Activated naive CD8-positive, alpha-beta T cell treated with anti-CD3 and anti-CD28 coated beads, Interleukin-2, amount 10 ng/mL, durations not matched to agents 7 days and 5 days (primary cell): ENCODE measurements around the gene OPN4. TPM values are rescaled to one million over a fixed set of nuclear protein-coding genes. Genes with fewer than 3 reads are reported as not detected.

Experiments
- ATAC-seq: fragments of 150-1000 bp; cut with Tn5 transposase; one replicate; pipeline ENCODE4 v1.10.0; 2021; ENCODE audit warnings: low read depth, moderate library complexity
- POLR2A ChIA-PET: fragments of 350-600 bp; sonication (Branson Sonifier 250); formaldehyde crosslinking; loops from one replicate; lab custom pipeline; 2021; ENCODE audit warnings: antibody characterized with exemption; lab: Charles Lee
- DNase-seq: peaks from one replicate; pipeline ENCODE4 v3.0.0; 2021
- H3K27ac Mint-ChIP-seq: one replicate; pipeline ENCODE4 v1.8.0; 2022; ENCODE audit warnings: mild to moderate bottlenecking, mixed read lengths
- H3K27me3 Mint-ChIP-seq: one replicate; pipeline ENCODE4 v1.8.0; 2022; ENCODE audit warnings: mild to moderate bottlenecking, moderate library complexity, mixed read lengths
- H3K36me3 Mint-ChIP-seq: one replicate; pipeline ENCODE4 v1.8.0; 2021; ENCODE audit warnings: mild to moderate bottlenecking, mixed read lengths
- H3K4me1 Mint-ChIP-seq: one replicate; pipeline ENCODE4 v1.8.0; 2021; ENCODE audit warnings: mixed read lengths
- H3K4me3 Mint-ChIP-seq: one replicate; pipeline ENCODE4 v1.8.0; 2022; ENCODE audit warnings: mild to moderate bottlenecking, moderate library complexity, mixed read lengths
- H3K9me3 Mint-ChIP-seq: one replicate; pipeline ENCODE4 v1.8.0; 2021; ENCODE audit warnings: mixed read lengths
- total RNA-seq, 2 experiments: library from RNA; stranded (reverse); gene quantifications; one replicate each; pipeline ENCODE4 v1.2.3, GENCODE V29; 2021

OPN4 gene
- total RNA-seq, 2 experiments from 2014 or later: not detected

DNA sequence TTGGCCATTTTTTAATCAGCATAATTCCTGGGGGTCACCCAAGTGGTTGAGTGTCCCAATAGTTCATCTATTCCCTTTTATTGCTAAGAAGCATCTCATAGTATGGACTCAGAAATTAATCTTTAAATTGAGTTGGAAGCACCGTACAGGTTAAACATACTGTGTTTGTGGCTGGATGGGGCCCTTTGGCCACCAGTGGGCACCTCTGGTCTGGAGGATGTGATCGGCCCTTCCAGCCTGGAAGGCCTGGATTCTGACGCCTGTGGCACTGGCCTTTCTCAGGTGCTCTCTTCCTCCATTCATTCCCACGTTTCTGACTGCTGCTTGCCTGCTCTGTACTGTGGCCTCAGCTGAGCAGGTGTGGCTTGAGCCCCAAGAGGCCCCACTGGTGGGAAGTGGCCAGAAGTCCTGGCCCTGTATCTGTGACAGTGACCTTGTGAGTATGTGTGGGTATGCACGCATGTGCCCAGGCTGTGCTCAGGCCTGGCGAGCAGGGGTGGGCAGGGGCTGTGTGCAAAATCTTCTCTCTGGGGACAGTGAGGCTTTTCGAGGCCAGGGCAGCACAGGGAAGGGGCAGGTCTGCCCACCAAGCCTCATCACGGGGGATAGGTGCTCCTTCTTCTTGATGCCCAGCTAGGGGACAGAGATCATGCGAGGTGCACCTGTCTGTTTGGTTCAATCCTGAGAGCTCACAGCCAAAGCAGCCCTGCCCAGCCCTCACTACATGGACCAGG lies 44.0 kb downstream of the OPN4 start:
- Mint-ChIP-seq H3K36me3 (no peaks in the 10 kb centered on the region), H3K9me3 (no peaks in the 10 kb centered on the region), H3K27me3 (no peaks in the 10 kb centered on the region), H3K4me1 (no peaks in the 10 kb centered on the region), H3K27ac (no peak overlapping the region), H3K4me3 (no peak overlapping the region)
- DNase-seq (no peak), ATAC-seq (no peak)
- POLR2A ChIA-PET: no interaction called here

DNA sequence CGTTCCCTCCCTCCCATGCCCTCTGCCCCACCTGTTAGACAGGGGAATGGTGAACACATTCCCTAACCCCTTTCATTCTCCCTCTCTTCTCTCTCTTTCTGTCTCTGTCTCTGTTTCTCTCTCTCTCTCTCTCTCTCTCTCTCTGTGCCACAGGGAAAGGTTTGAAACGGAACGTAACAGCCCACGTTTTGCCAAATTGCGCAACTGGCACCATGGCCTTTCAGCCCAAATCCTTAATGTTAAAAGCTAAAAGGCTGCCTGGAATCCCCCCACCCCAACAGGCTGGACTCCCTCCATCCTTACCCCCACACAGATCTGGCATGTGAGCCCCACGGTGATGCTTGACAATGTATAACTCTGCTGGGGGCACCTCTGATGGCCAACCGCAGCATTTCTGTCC lies 44.8 kb downstream of the OPN4 start:
- Mint-ChIP-seq H3K36me3 (no peaks in the 10 kb centered on the region), H3K27ac (no peak overlapping the region), H3K4me1 (no peaks in the 10 kb centered on the region), H3K9me3 (no peaks in the 10 kb centered on the region), H3K4me3 (no peak overlapping the region), H3K27me3 (no peaks in the 10 kb centered on the region)
- ATAC-seq (no peak), DNase-seq (no peak)
- POLR2A ChIA-PET: no interaction called here

DNA sequence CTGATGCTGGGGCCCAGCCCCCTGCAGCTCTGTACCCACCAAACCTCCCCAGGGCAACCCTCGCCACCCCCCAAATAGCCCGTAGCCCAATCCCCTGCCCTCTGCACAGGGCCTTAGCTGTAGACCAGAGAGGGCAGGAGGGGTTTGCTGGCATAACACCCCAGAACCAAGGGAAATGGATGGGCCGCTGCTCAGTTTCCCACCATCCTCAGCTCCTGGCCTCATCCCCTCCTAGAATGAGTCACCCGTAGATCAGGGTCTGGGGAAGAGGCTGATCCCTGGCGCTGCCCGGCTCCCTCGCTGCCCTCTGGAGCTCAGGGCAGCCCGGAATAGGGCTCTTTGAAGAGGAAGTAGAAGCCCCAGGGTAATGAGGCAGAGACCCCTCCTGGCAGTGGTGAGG lies 45.2 kb downstream of the OPN4 start:
- Mint-ChIP-seq H3K4me3 (no peak overlapping the region), H3K27ac (no peak overlapping the region), H3K4me1 (no peaks in the 10 kb centered on the region), H3K27me3 (no peaks in the 10 kb centered on the region), H3K9me3 (no peaks in the 10 kb centered on the region), H3K36me3 (no peaks in the 10 kb centered on the region)
- POLR2A ChIA-PET: interaction anchor here (0.8 kb wide), 1 partner anchor 12 kb away, joined by 3 read pairs; no protein-coding TSS in a partner anchor
- no peak for DNase-seq
- ATAC-seq: no peak

DNA sequence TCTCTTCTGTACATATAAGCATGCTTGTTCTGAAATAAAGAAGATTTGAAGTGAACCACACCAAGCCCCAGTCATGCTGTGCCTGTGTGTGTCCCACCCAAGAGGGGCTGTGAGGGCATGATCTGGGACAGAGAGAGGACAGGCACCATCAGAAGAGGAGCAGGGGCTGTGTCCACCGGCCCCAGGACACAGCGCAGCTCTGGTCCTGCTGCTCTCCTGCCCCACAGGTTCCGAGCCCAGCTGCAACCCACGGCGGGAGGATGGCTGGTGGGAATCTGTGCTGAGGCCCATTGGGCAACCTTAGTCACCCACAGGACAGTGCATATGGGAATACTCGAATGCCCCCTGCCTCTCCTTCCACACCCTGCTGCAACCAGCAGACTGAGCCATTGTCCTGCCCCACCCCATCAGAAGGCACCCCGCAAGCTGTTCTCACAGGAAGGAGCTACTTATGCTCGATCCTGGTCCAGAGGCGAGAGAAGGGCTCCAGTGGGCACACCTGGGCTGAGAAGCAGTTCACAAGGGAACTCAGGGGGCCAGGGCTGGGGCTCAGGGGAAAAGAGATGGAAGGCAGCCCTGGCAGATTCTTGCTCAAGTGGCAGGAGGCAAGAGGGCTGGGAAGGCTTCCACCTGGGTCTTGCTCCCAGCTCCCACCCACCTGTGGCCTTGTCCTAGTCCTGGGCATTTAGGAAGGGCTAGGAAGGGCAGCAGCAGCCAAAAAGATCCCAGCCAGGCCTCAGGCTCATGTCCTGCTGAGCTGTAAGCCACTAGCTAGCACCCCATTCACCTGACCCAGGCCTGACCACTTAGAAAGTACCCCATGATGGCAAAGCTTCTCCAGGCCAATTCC lies 45.9 kb downstream of the OPN4 start:
- Mint-ChIP-seq H3K27ac (no peak overlapping the region), H3K27me3 (no peaks in the 10 kb centered on the region), H3K9me3 (no peaks in the 10 kb centered on the region), H3K4me1 (no peaks in the 10 kb centered on the region), H3K4me3 (no peak overlapping the region), H3K36me3 (no peaks in the 10 kb centered on the region)
- ATAC-seq (no peak), DNase-seq (no peak)
- POLR2A ChIA-PET: interaction anchor here (0.8 kb wide), 1 partner anchor 11 kb away, joined by 3 read pairs; no protein-coding TSS in a partner anchor

DNA sequence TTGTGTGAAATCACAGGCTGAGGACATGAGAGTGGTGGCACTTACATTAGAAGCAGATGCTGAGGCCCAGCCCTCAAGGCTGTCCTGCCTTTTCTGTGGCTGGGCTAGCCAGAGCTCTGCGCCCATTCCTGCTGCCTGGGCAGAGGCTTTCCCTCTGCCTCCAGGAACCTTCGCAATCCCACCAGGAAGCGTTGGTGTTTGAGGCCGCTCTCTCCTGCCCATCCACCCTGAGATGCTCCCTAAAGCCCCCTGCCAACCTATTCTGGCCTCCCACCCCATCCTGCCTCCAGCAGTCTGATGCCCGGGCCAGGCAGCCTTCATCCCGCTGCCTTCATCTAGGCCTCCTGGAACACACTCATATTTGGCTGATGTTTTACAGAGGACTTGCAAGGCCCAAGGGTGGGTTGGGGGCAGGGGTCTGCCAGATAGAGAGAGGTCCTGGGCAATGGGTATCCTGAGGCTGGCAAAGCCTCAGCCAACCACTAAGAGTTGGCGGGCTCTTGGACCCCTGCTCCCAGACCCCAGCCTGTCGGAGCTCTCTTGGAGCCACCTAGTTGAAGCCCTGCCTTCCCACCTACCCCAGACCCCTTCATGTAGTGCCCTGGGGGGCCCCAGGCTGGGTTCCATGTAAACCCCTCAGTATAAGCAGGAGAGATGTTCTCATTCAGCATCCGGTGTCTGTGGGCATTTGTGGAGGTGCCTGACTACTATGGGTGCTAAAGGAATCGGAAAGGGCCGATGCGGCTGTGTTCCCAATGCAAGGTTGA lies 46.7 kb downstream of the OPN4 start:
- DNase-seq (no peak), ATAC-seq (no peak)
- POLR2A ChIA-PET: no interaction called here
- no peaks in the 10 kb centered on the region for H3K4me1 Mint-ChIP-seq
- H3K9me3 Mint-ChIP-seq: no peaks in the 10 kb centered on the region
- H3K4me3 Mint-ChIP-seq: no peak overlapping the region
- H3K27me3 Mint-ChIP-seq: no peaks in the 10 kb centered on the region
- no peaks in the 10 kb centered on the region for H3K36me3 Mint-ChIP-seq
- H3K27ac Mint-ChIP-seq: no peak overlapping the region

DNA sequence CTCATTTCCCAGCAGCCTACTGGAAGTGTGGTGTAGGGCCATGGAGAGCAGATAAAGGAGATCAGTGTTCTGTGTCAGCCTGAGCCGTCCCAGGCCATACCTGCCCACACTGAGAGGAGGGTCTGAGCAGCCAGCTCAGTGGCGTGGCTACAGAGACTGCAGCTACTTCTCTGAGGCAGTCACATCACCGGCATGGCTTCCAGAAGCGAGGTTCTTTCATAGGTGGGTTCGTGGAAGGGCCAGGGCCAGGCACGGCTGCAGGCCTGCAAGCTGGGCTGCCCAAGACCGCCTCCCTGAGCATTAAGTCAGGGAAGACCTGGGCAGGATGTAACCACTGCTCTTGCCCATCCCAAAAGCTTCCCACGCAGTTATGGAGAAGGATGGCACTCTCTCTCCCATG lies 48.8 kb downstream of the OPN4 start:
- H3K9me3 Mint-ChIP-seq: no peaks in the 10 kb centered on the region
- H3K36me3 Mint-ChIP-seq: no peaks in the 10 kb centered on the region
- H3K4me3 Mint-ChIP-seq: no peak overlapping the region
- no peaks in the 10 kb centered on the region for H3K27me3 Mint-ChIP-seq
- POLR2A ChIA-PET: no interaction called here
- no peak for ATAC-seq
- no peak overlapping the region for H3K27ac Mint-ChIP-seq
- DNase-seq: no peak
- H3K4me1 Mint-ChIP-seq: no peaks in the 10 kb centered on the region

DNA sequence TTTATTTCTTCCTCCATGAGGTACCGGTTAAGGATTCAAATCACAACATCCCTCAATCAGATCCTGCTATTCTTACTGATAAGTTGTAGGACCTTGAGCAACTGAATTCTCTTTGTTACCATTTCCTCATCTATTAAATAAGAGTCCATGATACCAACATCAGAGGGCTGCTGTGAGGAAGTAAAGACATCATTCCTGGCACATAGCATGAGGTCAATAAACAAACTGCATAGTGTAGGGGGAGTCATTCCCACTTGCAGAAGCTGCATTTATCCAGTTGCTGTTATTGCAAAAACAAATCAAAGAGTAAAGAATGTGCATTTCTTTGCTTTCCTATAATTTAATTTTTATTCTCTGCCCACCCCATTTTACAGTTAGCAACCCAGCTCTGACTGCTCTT lies 50.8 kb downstream of the OPN4 start:
- no peak overlapping the region for H3K4me3 Mint-ChIP-seq
- no peak for ATAC-seq
- H3K27ac Mint-ChIP-seq: no peak overlapping the region
- POLR2A ChIA-PET: no interaction called here
- H3K27me3 Mint-ChIP-seq: no peaks in the 10 kb centered on the region
- no peaks in the 10 kb centered on the region for H3K36me3 Mint-ChIP-seq
- no peaks in the 10 kb centered on the region for H3K9me3 Mint-ChIP-seq
- H3K4me1 Mint-ChIP-seq: peaks cover 1% of the 10 kb centered on the region
- DNase-seq: no peak

DNA sequence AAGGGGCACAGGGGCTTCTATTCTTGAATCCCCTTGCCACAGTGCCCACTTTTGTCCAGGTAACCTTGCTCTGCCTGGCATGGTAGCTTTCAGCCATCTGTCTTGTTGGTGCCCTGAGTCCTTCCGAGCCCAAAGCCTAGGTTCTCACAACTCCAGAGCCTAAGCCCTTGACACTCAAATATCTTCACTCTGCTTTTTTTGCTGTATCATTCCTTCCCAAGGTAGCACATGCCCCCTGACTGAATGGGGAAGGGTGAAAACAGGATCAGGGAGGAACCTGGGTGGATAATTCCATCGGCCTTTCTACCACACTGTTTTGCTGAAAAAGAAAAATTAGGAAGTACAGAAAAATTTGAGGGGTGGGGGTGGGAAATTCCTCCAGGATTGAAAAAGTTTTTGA lies 51.6 kb downstream of the OPN4 start:
- DNase-seq (no peak), ATAC-seq (no peak)
- no peak overlapping the region for H3K4me3 Mint-ChIP-seq
- no peaks in the 10 kb centered on the region for H3K36me3 Mint-ChIP-seq
- H3K27me3 Mint-ChIP-seq: no peaks in the 10 kb centered on the region
- H3K4me1 Mint-ChIP-seq: peaks cover 6% of the 10 kb centered on the region
- POLR2A ChIA-PET: no interaction called here
- peak overlapping the region; percentile 9 for H3K27ac Mint-ChIP-seq
- no peaks in the 10 kb centered on the region for H3K9me3 Mint-ChIP-seq

DNA sequence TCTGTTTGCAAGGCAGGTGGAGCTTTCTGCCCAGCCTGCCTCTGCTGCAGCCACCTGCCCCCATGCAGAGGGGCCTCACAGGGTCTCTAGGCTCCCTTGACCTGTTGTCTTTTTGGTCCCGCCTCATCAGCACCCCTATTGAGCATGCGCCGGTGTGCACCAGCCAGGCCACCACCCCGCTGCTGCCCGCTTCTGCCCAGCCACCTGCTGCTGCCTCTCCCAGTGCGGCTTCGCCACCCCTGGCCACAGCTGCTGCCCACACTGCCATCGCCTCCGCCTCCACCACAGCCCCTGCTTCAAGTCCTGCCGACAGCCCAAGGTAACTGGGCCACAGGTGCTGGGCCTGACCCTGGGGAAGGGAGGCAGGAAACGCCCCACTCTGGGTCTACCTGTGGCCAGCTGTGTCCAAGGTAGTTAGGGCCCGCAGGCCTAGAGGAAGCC lies 52.1 kb downstream of the OPN4 start:
- no peak for DNase-seq
- H3K4me1 Mint-ChIP-seq: peaks cover 7% of the 10 kb centered on the region
- ATAC-seq: no peak
- H3K4me3 Mint-ChIP-seq: no peak overlapping the region
- H3K27me3 Mint-ChIP-seq: no peaks in the 10 kb centered on the region
- no peaks in the 10 kb centered on the region for H3K9me3 Mint-ChIP-seq
- no peaks in the 10 kb centered on the region for H3K36me3 Mint-ChIP-seq
- H3K27ac Mint-ChIP-seq: no peak overlapping the region
- POLR2A ChIA-PET: no interaction called here

DNA sequence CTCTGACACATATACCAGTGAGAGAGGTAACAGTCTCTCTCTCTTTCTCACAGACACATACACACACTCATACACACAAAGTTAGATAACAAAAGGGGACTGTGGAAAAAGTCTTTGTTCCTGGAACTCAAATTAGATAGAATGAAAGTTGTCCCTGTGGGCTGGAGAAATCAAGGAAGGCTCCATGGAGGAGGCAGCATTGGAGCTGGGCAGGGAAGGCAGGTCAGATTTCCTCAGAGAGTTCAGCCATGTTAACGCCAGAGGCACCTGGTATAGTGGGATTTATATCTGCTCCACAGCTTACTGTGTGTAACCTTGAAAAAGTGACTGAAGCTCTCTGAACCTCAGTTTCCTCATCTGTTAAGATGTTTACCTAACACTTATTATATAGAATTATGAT lies 52.6 kb downstream of the OPN4 start:
- Mint-ChIP-seq H3K27ac (no peak overlapping the region), H3K4me1 (peaks cover 9% of the 10 kb centered on the region), H3K27me3 (no peaks in the 10 kb centered on the region), H3K4me3 (no peak overlapping the region), H3K36me3 (no peaks in the 10 kb centered on the region), H3K9me3 (no peaks in the 10 kb centered on the region)
- no peak for DNase-seq
- POLR2A ChIA-PET: no interaction called here
- no peak for ATAC-seq

DNA sequence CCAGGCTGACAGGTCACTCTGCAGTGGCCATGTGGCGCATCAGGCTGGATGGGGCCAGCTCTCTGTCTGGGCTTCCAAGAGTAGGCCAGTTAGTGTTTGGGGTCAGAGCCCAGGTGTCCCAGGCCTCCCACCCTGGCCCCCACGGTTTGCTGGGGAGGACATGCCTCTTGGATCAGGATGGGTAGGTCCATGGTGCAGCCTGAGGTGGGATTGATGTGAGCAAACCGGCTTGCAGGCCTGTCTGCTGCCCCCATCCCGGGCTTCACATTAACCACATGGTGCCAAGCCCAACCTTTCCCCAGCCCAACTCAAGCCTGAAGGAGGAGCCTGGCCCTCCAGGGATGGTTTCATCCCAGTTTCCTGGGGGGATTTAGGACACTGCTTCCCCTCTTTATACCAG lies 53.2 kb downstream of the OPN4 start:
- Mint-ChIP-seq H3K27ac (no peak overlapping the region), H3K4me1 (peaks cover 12% of the 10 kb centered on the region), H3K4me3 (no peak overlapping the region), H3K36me3 (no peaks in the 10 kb centered on the region), H3K9me3 (no peaks in the 10 kb centered on the region), H3K27me3 (no peaks in the 10 kb centered on the region)
- DNase-seq (no peak), ATAC-seq (no peak)
- POLR2A ChIA-PET: no interaction called here

DNA sequence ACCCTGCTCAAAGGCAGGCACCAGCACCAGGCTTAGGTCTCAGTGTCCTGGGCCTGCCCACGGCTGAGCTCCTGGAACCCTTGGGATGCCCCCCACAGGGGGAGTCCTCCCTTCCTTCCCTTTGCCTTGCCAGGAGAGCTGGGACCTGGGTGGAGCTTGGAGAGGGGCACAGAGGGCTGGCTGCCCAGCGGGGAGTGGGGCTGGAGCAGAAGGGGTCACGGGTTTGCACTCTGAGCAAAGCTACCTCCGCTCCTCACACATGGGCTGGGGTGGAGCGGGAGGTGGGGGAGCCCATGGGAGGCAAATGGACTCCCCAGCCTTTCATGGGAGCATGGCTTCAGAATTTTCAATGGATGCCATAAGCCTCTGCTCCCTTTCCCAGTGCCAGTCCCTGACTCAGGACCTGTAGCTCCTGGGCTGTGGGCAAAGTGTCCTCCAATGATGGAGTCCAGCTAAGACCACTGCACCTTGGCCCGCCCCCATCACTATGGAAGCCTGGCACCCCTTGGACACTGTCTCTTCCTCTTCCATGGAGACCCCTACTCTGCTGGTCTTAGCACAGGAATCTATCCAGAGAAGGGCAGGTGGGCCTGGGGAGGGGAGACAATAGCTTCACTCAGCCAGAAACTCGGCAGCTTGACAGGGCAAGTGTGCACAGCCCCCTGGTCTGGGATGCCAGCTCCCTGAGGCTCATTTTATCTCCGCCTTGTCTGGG lies 53.9 kb downstream of the OPN4 start:
- peaks cover 12% of the 10 kb centered on the region for H3K4me1 Mint-ChIP-seq
- POLR2A ChIA-PET: no interaction called here

More for the DNA sequence above, 53.9 kb downstream of the OPN4 start:
- Mint-ChIP-seq H3K27ac (no peak overlapping the region), H3K4me3 (no peak overlapping the region), H3K9me3 (no peaks in the 10 kb centered on the region), H3K27me3 (no peaks in the 10 kb centered on the region), H3K36me3 (no peaks in the 10 kb centered on the region)
- DNase-seq: peak; percentile 21
- no peak for ATAC-seq
